Effector memory CD4-positive, alpha-beta T cell (primary cell): ENCODE data around the gene L1TD1.

Source experiments
- DNase-seq, 3 donors: peaks; one replicate each; pipeline ENCODE4 v3.0.0-alpha.2; 2020
- H3K27ac ChIP-seq: 2 replicates; pipeline ENCODE4 v1.7.0; 2013; ENCODE audit warnings: mild to moderate bottlenecking, low read length, moderate library complexity; ENCODE audit not compliant: insufficient read depth, poor library complexity, severe bottlenecking
- H3K27me3 ChIP-seq: replicated peaks from 2 replicates; pipeline ENCODE4 v1.7.0; 2013; ENCODE audit warnings: mild to moderate bottlenecking, low read length; ENCODE audit not compliant: insufficient read depth, control insufficient read depth, poor library complexity, severe bottlenecking
- H3K36me3 ChIP-seq: 2 replicates; pipeline ENCODE4 v1.7.0; 2013; ENCODE audit warnings: mild to moderate bottlenecking, low read length, moderate library complexity; ENCODE audit not compliant: control insufficient read depth, insufficient read depth
- H3K4me1 ChIP-seq: 2 replicates; pipeline ENCODE4 v1.7.0; 2013; ENCODE audit warnings: low read length, mild to moderate bottlenecking; ENCODE audit not compliant: control insufficient read depth, insufficient read depth, poor library complexity, severe bottlenecking
- H3K4me3 ChIP-seq: 2 replicates; pipeline ENCODE4 v1.7.0; 2013; ENCODE audit warnings: low read length, low read depth, mild to moderate bottlenecking; ENCODE audit not compliant: insufficient read depth, poor library complexity, severe bottlenecking
- H3K9me3 ChIP-seq: 2 replicates; pipeline ENCODE4 v1.7.0; 2013; ENCODE audit warnings: mild to moderate bottlenecking, low read length, moderate library complexity; ENCODE audit not compliant: control insufficient read depth

L1TD1 gene

DNA sequence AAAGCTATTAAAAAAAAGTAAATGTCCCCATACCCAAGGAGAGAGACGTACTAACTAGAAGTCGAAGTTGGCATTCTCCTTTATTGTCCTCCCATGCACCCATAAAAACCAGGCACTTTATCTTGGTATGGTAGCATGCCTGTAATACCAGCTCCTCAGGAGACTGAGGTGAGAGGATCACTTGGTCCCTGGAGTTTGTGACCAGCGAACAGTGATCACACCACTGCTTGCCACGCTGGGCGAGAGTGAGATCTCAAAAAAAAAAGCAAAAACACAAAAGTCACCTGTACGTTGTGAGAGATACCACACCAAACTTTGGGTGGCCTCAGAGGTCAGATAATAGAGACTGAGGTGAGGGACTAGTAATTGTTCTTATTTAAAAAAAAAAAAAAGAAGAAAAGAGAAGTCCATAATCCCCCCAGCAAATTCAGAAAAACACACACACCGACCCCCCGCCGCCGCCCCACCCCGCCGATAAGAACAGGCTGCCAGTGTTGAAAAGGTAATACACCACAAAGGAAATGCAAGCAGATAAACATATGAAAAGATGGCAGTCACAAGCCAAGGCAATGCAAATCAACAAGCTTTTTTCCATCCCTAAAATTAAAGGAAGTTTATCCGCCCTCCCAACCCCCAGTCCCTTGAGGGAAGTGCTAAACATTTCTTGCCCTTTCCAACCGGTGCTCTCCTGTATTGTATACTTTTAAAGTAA lies 3.6 kb downstream of the L1TD1 start:
- no peak for DNase-seq
- H3K27me3 ChIP-seq, result no peaks in the 10 kb centered on the region
- H3K9me3 ChIP-seq, result no peaks in the 10 kb centered on the region
- no peak overlapping the region for H3K4me3 ChIP-seq
- no peak overlapping the region for H3K27ac ChIP-seq
- no peaks in the 10 kb centered on the region for H3K4me1 ChIP-seq
- no peaks in the 10 kb centered on the region for H3K36me3 ChIP-seq

GRCh38 chr1:62198781-62199125 lies 4.1 kb downstream of the L1TD1 start:
- Histone ChIP-seq H3K27ac (no peak overlapping the region), H3K4me3 (no peak overlapping the region), H3K9me3 (no peaks in the 10 kb centered on the region), H3K27me3 (no peaks in the 10 kb centered on the region), H3K4me1 (no peaks in the 10 kb centered on the region), H3K36me3 (no peaks in the 10 kb centered on the region)
- DNase-seq, result no peak

DNA sequence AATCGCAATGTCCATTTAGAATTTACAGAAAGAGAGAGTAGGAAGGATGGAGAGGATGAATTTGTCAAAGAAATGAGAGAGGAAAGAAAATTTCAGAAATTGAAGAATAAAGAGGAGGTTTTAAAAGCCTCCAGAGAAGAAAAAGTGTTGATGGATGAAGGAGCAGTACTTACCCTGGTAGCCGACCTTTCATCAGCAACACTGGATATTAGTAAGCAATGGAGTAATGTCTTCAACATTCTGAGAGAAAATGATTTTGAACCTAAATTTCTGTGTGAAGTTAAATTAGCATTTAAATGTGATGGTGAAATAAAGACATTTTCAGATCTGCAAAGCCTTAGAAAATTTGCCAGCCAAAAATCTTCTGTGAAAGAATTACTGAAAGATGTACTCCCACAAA lies 12.5 kb downstream of the L1TD1 start:
- Histone ChIP-seq H3K4me1 (no peaks in the 10 kb centered on the region), H3K4me3 (no peak overlapping the region), H3K9me3 (peaks cover 3% of the 10 kb centered on the region), H3K36me3 (no peaks in the 10 kb centered on the region), H3K27ac (no peak overlapping the region), H3K27me3 (no peaks in the 10 kb centered on the region)
- no peak for DNase-seq

DNA sequence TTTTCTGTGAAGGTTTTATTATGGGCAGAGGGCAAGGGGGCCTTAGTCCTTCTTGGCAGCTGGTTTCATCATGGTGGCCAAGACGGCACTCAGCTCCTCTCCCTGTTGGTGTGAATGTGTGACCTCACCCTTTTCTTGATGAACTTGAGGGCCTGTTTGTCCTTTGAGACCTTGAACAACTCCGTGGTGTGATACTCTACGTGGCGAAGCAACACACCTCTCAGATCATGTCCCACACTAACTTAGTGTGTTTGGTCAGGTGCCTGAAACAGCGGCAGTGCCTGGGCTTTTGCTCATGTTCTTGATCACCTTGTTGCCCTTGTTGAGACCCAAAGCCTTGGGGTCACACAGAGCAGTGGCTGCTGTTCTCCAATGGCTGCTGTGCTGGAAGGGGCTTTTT lies 13.4 kb downstream of the L1TD1 start:
- Histone ChIP-seq H3K4me1 (no peaks in the 10 kb centered on the region), H3K36me3 (no peaks in the 10 kb centered on the region), H3K4me3 (no peak overlapping the region), H3K27me3 (no peaks in the 10 kb centered on the region), H3K9me3 (peaks cover 3% of the 10 kb centered on the region), H3K27ac (no peak overlapping the region)
- DNase-seq, result no peak

- H3K36me3 ChIP-seq, result no peaks in the 10 kb centered on the region
- peaks cover 3% of the 10 kb centered on the region for H3K9me3 ChIP-seq
- H3K27ac ChIP-seq, result no peak overlapping the region
- H3K4me1 ChIP-seq, result no peaks in the 10 kb centered on the region
- H3K27me3 ChIP-seq, result no peaks in the 10 kb centered on the region
- H3K4me3 ChIP-seq, result no peak overlapping the region
- no peak for DNase-seq
Measured at GRCh38 chr1:62208970-62209369, 14.3 kb downstream of the L1TD1 start.

DNA sequence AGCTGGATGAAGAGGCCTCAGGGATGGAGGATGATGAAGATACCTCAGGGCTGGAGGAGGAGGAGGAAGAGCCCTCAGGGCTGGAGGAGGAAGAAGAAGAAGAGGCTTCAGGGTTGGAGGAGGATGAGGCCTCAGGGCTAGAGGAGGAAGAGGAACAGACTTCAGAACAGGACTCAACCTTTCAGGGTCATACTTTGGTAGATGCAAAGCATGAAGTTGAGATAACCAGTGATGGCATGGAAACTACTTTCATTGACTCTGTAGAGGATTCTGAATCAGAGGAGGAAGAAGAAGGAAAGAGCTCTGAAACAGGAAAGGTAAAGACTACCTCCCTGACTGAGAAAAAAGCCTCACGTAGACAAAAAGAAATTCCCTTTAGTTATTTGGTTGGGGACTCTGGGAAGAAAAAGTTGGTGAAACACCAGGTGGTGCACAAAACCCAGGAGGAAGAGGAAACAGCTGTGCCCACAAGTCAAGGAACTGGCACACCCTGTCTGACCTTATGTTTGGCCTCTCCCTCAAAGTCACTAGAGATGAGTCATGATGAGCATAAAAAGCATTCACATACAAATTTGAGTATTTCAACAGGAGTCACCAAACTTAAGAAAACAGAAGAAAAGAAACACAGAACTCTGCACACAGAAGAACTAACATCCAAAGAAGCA lies 15.4 kb downstream of the L1TD1 start:
- Histone ChIP-seq H3K27me3 (no peaks in the 10 kb centered on the region), H3K4me3 (no peak overlapping the region), H3K9me3 (peaks cover 3% of the 10 kb centered on the region), H3K36me3 (no peaks in the 10 kb centered on the region), H3K4me1 (no peaks in the 10 kb centered on the region), H3K27ac (no peak overlapping the region)
- DNase-seq, result no peak

DNA sequence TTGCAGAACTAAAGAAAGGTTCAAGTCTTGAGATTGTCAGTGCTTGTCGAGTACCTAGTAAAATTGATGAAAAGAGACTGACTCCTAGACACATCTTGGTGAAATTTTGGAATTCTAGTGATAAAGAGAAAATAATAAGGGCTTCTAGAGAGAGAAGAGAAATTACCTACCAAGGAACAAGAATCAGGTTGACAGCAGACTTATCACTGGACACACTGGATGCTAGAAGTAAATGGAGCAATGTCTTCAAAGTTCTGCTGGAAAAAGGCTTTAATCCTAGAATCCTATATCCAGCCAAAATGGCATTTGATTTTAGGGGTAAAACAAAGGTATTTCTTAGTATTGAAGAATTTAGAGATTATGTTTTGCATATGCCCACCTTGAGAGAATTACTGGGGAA lies 16.3 kb downstream of the L1TD1 start:
- H3K4me3 ChIP-seq, result no peak overlapping the region
- H3K27ac ChIP-seq, result no peak overlapping the region
- H3K9me3 ChIP-seq, result peaks cover 3% of the 10 kb centered on the region
- no peaks in the 10 kb centered on the region for H3K36me3 ChIP-seq
- DNase-seq, result no peak
- no peaks in the 10 kb centered on the region for H3K4me1 ChIP-seq
- no peaks in the 10 kb centered on the region for H3K27me3 ChIP-seq

DNA sequence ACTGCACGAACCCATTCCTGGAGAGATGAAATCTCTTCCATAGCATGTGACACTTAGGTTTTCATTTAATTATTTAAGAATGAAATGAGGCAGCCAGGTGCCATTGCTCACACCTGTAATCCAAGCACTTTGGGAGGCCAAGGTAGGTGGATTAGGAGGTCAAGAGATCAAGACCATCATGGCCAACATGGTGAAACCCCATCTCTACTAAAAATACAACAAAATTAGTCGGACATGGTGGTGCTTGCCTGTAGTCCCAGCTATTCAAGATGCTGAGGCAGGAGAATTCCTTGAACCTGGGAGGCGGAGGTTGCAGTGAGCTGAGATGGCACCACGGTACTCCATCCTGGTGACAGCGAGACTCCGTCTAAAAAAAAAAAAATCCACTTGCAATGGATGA lies 17.8 kb downstream of the L1TD1 start:
- DNase-seq, result no peak
- H3K27me3 ChIP-seq, result no peaks in the 10 kb centered on the region
- H3K36me3 ChIP-seq, result no peaks in the 10 kb centered on the region
- H3K4me3 ChIP-seq, result no peak overlapping the region
- H3K9me3 ChIP-seq, result peaks cover 3% of the 10 kb centered on the region
- H3K4me1 ChIP-seq, result no peaks in the 10 kb centered on the region
- no peak overlapping the region for H3K27ac ChIP-seq

GRCh38 chr1:62213075-62213914 lies 18.6 kb downstream of the L1TD1 start:
- Histone ChIP-seq H3K4me1 (no peaks in the 10 kb centered on the region), H3K9me3 (peaks cover 3% of the 10 kb centered on the region), H3K36me3 (no peaks in the 10 kb centered on the region), H3K4me3 (no peak overlapping the region), H3K27me3 (no peaks in the 10 kb centered on the region), H3K27ac (no peak overlapping the region)
- no peak for DNase-seq

DNA sequence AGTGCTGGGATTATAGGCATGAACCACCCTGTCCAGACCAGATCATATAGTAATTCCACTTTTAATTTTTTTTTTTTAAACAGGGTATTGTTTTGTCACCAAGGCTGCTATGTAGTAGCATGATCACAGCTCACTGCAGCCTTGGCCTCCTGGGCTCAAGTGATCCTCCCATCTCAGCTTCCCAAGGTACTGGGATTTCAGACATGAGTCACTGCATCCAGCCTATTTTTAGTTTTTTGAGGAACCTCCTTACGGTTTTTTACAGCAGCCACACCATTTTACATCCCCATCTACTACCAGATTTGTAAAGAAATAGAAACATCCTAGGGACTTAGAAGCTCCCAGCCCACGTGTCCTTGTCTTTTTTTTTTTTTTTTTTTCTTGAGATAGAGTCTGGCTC lies 24.0 kb downstream of the L1TD1 start:
- H3K27ac ChIP-seq, result no peak overlapping the region
- DNase-seq, result no peak
- no peak overlapping the region for H3K4me3 ChIP-seq
- no peaks in the 10 kb centered on the region for H3K27me3 ChIP-seq
- no peaks in the 10 kb centered on the region for H3K4me1 ChIP-seq
- H3K36me3 ChIP-seq, result no peaks in the 10 kb centered on the region
- no peaks in the 10 kb centered on the region for H3K9me3 ChIP-seq
